Activated T-cell treated with anti-CD3 and anti-CD28 coated beads for 24 hours (primary cell): ENCODE results near the gene CCNA2.

Experiments
- DNase-seq: peaks from one replicate; pipeline ENCODE4 v3.0.0-alpha.2; 2020; ENCODE audit warnings: low read depth

Gene CCNA2

GRCh38 chr4:121773883-121774282, 49.8 kb downstream of the CCNA2 start:
- no peak for DNase-seq

DNA sequence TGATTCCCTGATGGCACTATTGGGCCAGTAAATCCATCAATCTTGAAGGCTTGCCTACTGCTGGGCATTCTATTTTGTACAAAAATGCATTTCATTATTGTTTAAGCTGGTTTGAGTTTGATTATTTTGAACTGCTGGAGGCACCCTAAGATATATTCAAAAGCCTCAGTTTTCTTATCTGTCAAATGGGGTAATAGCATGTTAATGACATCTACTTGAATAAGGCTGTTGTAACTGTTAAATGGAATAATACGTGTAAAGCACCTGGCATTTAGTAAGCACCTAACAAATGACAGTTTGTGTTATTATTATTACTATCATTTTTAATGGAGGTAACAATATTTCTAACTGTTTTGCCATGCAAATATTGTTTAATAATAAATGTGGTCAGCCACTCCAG, 51.8 kb downstream of the CCNA2 start:
- DNase-seq, result no peak

GRCh38 chr4:121769341-121769740, 54.3 kb downstream of the CCNA2 start:
- DNase-seq, result no peak

DNA sequence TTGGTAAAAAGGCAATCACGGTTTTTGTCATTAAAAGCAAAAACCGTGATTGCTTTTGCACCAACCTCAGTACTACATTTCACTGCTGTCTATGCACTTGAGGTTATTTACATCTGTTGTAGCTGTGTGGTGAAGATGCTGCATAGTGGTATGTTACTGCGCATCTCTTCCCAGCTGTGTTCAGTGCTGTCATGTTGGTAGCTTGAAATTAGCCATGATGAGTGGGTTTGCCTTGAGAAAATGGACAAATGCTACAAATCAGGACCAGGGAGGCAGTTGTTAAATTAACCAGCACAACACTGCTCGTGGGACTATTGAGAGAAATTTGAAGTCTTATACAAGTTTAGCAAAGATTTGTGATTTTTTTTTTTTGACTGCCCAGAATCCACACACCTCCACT, 56.5 kb downstream of the CCNA2 start:
- no peak for DNase-seq
